Measurements from ENCODE around the gene RPS6KC1.

DNA sequence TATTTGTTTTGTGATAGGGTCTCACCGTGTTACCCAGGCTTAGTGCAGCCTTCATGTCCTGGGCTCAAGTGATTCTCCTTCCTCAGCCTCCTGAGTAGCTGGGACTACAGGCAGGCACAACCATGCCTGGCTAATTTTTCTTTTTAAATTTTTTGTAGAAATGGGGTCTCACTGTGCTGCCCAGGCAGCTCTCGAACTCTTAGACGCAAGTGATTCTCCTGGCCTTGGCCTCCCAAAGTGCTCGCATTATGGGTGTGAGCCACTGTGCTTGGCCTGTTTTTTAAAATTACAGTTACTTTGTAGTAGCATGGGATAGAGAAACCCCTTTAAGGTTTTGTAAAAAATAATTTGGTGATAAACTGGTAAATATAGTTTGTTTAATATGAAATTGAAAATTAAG lies 69.9 kb downstream of the RPS6KC1 start:
- TF ChIP-seq EZH2 (IDR thresholded peaks at IDR 0.05) (no peak), POLR2AphosphoS5 (IDR thresholded peaks at IDR 0.05; ENCODE audit: borderline replicate concordance, low read depth, low read length) (no peak), FOXP2 (optimal IDR thresholded peaks at IDR 0.05; ENCODE audit: control extremely low read depth, extremely low read length, insufficient read depth) (no peak)

Measured in SK-N-MC (cell line).